IMR-90 (cell line): ENCODE results near the gene BCAT1. TPM values are rescaled to one million over a fixed set of nuclear protein-coding genes. Genes with fewer than 3 reads are reported as not detected.
A peak's percentile ranks its signal among the peaks of the same experiment; 100 is the strongest.

Source experiments
- ATAC-seq: fragments of 200-7000 bp; cut with Tn5 transposase; 2 replicates; pipeline ENCODE4 v1.9.1; 2020; ENCODE audit warnings: low read depth, mild to moderate bottlenecking, moderate library complexity
- BruUV-seq: library from RNA; stranded (reverse); fragments of 400-500 nt; replicated peaks from 2 replicates; lab custom pipeline; 2021; lab: Mats Ljungman, UMichigan
- CTCF ChIA-PET: fragments of 300-600 bp; formaldehyde crosslinking; extraction: SDS; loops from one replicate; lab custom pipeline; 2021; ENCODE audit warnings: antibody characterized with exemption; lab: Yijun Ruan, JAX
- POLR2A ChIA-PET: fragments of 300-600 bp; sonication (Branson Sonifier 250); formaldehyde crosslinking; loops from one replicate; lab custom pipeline; 2022; ENCODE audit warnings: antibody characterized with exemption; ENCODE audit not compliant: unreplicated experiment; lab: Charles Lee
- DNase-seq: peaks from one replicate; pipeline ENCODE4 v3.0.0; 2013
- H2AFZ ChIP-seq: replicated peaks from 2 replicates; pipeline ENCODE3; 2013; ENCODE audit warnings: low read length, mild to moderate bottlenecking; ENCODE audit not compliant: poor library complexity
- H2AK5ac ChIP-seq: 2 replicates; pipeline ENCODE4 v1.6.1; 2013; ENCODE audit warnings: low read depth, low read length, inconsistent platforms
- H2AK9ac ChIP-seq: replicated peaks from 2 replicates; pipeline ENCODE3; 2013; ENCODE audit warnings: mild to moderate bottlenecking, low read depth, low read length, moderate library complexity; ENCODE audit not compliant: poor library complexity
- H2BK120ac ChIP-seq: 2 replicates; pipeline ENCODE4 v1.6.1; 2013; ENCODE audit warnings: low read depth, low read length, inconsistent platforms
- H2BK15ac ChIP-seq: 3 replicates; pipeline ENCODE4 v1.6.1; 2013; ENCODE audit warnings: low read depth, low read length, inconsistent platforms
- H2BK20ac ChIP-seq: 2 replicates; pipeline ENCODE4 v1.6.1; 2013; ENCODE audit warnings: low read depth, mild to moderate bottlenecking, inconsistent platforms, low read length, moderate library complexity
- H2BK5ac ChIP-seq: 2 replicates; pipeline ENCODE4 v1.6.1; 2013; ENCODE audit warnings: mild to moderate bottlenecking, low read depth, low read length, inconsistent platforms; ENCODE audit not compliant: poor library complexity, severe bottlenecking
- H3K14ac ChIP-seq: replicated peaks from 2 replicates; pipeline ENCODE4 v1.6.1; 2013; ENCODE audit warnings: low read depth, low read length, inconsistent platforms
- H3K18ac ChIP-seq: 2 replicates; pipeline ENCODE4 v1.6.1; 2013; ENCODE audit warnings: low read depth, low read length, control low read depth
- H3K23ac ChIP-seq: 2 replicates; pipeline ENCODE4 v1.6.1; 2013; ENCODE audit warnings: low read depth, low read length, inconsistent platforms
- H3K27ac ChIP-seq: 2 replicates; pipeline ENCODE4 v1.5.1; 2013; ENCODE audit warnings: mild to moderate bottlenecking, control low read depth, low read length; ENCODE audit not compliant: insufficient read depth
- H3K27me3 ChIP-seq: 2 replicates; pipeline ENCODE4 v1.6.1; 2013; ENCODE audit warnings: low read length; ENCODE audit not compliant: control insufficient read depth, insufficient read depth
- H3K36me3 ChIP-seq: 2 replicates; pipeline ENCODE4 v1.6.1; 2013; ENCODE audit warnings: low read length, mixed read lengths; ENCODE audit not compliant: control insufficient read depth, insufficient read depth
- H3K4ac ChIP-seq: 2 replicates; pipeline ENCODE4 v1.6.1; 2013; ENCODE audit warnings: low read depth, low read length, inconsistent platforms
- H3K4me1 ChIP-seq: 2 replicates; pipeline ENCODE4 v1.6.1; 2013; ENCODE audit warnings: low read length, mixed read lengths; ENCODE audit not compliant: control insufficient read depth, insufficient read depth
- H3K4me2 ChIP-seq: 2 replicates; pipeline ENCODE4 v1.6.1; 2013; ENCODE audit warnings: low read depth, mild to moderate bottlenecking, control low read depth, low read length, moderate library complexity
- H3K4me3 ChIP-seq: 2 replicates; pipeline ENCODE4 v1.5.1; 2013; ENCODE audit warnings: low read depth, mild to moderate bottlenecking, control low read depth, low read length, moderate library complexity; ENCODE audit not compliant: insufficient read depth
- H3K56ac ChIP-seq: 2 replicates; pipeline ENCODE4 v1.6.1; 2013; ENCODE audit warnings: low read length, inconsistent platforms; ENCODE audit not compliant: insufficient read depth; ENCODE audit errors: extremely low read depth
- H3K79me1 ChIP-seq, 2 experiments: 2 replicates each; pipeline ENCODE4 v1.6.1; 2013; ENCODE audit warnings: low read length in 2 of 2, inconsistent platforms in 1 of 2, low read depth in 1 of 2
- H3K9ac ChIP-seq: 2 replicates; pipeline ENCODE4 v1.6.1; 2013; ENCODE audit warnings: low read depth, low read length, control low read depth
- H3K9me1 ChIP-seq: 2 replicates; pipeline ENCODE4 v1.6.1; 2013; ENCODE audit warnings: low read length, inconsistent platforms; ENCODE audit not compliant: insufficient read depth
- H3K9me3 ChIP-seq: 2 replicates; pipeline ENCODE4 v1.6.1; 2013; ENCODE audit warnings: low read length; ENCODE audit not compliant: control insufficient read depth, insufficient read depth
- H4K20me1 ChIP-seq: 2 replicates; pipeline ENCODE4 v1.6.1; 2013; ENCODE audit warnings: low read length, inconsistent platforms; ENCODE audit not compliant: insufficient read depth
- H4K5ac ChIP-seq: 2 replicates; pipeline ENCODE4 v1.6.1; 2013; ENCODE audit warnings: mild to moderate bottlenecking, low read depth, low read length, control low read depth
- H4K8ac ChIP-seq, 2 experiments: 2 replicates each; pipeline ENCODE4 v1.6.1; 2013; ENCODE audit warnings: low read depth in 2 of 2, low read length in 2 of 2, control low read depth in 1 of 2, inconsistent platforms in 1 of 2
- H4K91ac ChIP-seq: 2 replicates; pipeline ENCODE4 v1.6.1; 2013; ENCODE audit warnings: low read depth, low read length, inconsistent platforms; ENCODE audit not compliant: insufficient read depth
- CEBPB ChIP-seq: IDR thresholded peaks from 2 replicates; pipeline ENCODE4 v1.6.1; 2012; ENCODE audit warnings: low read depth, low read length, improper control_type of control experiment
- RAD21 ChIP-seq: IDR thresholded peaks from 2 replicates; pipeline ENCODE4 v1.6.1; 2012; ENCODE audit warnings: low read length, improper control_type of control experiment
- WGBS, 2 experiments: methylation state at CpG; one replicate each; pipeline versions ENCODE4 v1.1.5 to v1.1.7; 2013; ENCODE audit warnings: missing lambda C conversion rate in 2 of 2; ENCODE audit not compliant: insufficient read length in 1 of 2; ENCODE audit errors: extremely low coverage in 2 of 2; 5-methylcytosine and 5-hydroxymethylcytosine counted together
- dilution Hi-C: fragments of 300-500 bp; cut with HindIII; formaldehyde crosslinking; loops from one replicate; pipeline ENCODE4 v1.14.3; 2018; ENCODE audit warnings: low sequenced_read_pairs; ENCODE audit not compliant: unreplicated experiment
- in situ Hi-C: fragments of 300-500 bp; cut with MboI; formaldehyde crosslinking; loops from 3 replicates; pipeline ENCODE4 v1.14.3; 2019; ENCODE audit warnings: low sequenced_read_pairs, inconsistent platforms, mixed read lengths
- intact Hi-C: fragments of 100-400 bp; cut with micrococcal nuclease; formaldehyde crosslinking; loops from 2 replicates; pipeline ENCODE4 v1.10.0; 2022
- polyA plus RNA-seq, 3 experiments: library from polyadenylated mRNA; depleted of rRNA; stranded (reverse); fragments of >200 nt; gene quantifications; 2 replicates each; pipeline ENCODE4 v1.2.3, GENCODE V29; 2012; ENCODE audit warnings: low replicate concordance in 1 of 3
- total RNA-seq: library from RNA; depleted of rRNA; stranded (reverse); fragments of >200 nt; gene quantifications from 2 replicates; pipeline ENCODE4 v1.2.3, GENCODE V29; 2012

BCAT1 gene
- total and polyA plus RNA-seq, 2 of the 4 experiments (the other 2 are of a cell fraction) = 30.4 to 683 TPM

- TF ChIP-seq CEBPB (peak; percentile 56; the same call in 1 of the 2 replicates), RAD21 (no peak)
- Histone ChIP-seq H3K18ac (peak overlapping the region; percentile 64; the same call in 1 of the 2 replicates), H3K27ac (no peak overlapping the region), H4K20me1 (no peaks in the 10 kb centered on the region), H2AFZ (no peak overlapping the region), H3K4me2 (peak overlapping the region; percentile 25; the same call in 1 of the 2 replicates), H3K79me1 (no peaks in the 10 kb centered on the region), H3K9ac (no peak overlapping the region), H3K4me1 (no peaks in the 10 kb centered on the region), H3K23ac (no peak overlapping the region), H3K9me3 (peaks cover 4% of the 10 kb centered on the region; the same call in 1 of the 2 replicates), H3K27me3 (no peaks in the 10 kb centered on the region), H2BK15ac (0 out of 3 replicates have a peak overlapping the region, but pooled peaks have one; percentile 31), H2BK120ac (peak overlapping the region; percentile 77), H4K91ac (no peak overlapping the region), H3K56ac (no peak overlapping the region), H3K14ac (no peak overlapping the region; the same call in 1 of the 2 replicates), H3K4me3 (no peak overlapping the region), H2BK5ac (peak overlapping the region; percentile 56), H2AK9ac (no peak overlapping the region), H3K4ac (peak overlapping the region; percentile 43; the same call in 1 of the 2 replicates), H4K5ac (no peak overlapping the region), H3K9me1 (no peaks in the 10 kb centered on the region), H3K36me3 (no peaks in the 10 kb centered on the region), H2BK20ac (peak overlapping the region; percentile 43; the same call in 1 of the 2 replicates), H2AK5ac (no peak overlapping the region; the same call in 1 of the 2 replicates), H4K8ac (peak overlapping the region in 1 of 2 experiments; percentile 46; a peak in 1 of 4 replicates)
- dilution Hi-C loops (no loop called here), in situ Hi-C loops (no loop called here), intact Hi-C loops (loop anchor here (10.0 kb wide), 2 partner anchors 496 to 816 kb away; no protein-coding TSS in a partner anchor)
- no CpG with 5 or more reads among the region's 4 CpGs for WGBS, 2 experiments
- no TSS peak for BruUV-seq
- ATAC-seq (peak; percentile 88), DNase-seq (peak; percentile 65)
- POLR2A ChIA-PET = no interaction called here
- CTCF ChIA-PET = no interaction called here
These were observed 178.1 kb downstream of the BCAT1 start for GRCh38 chr12:24770821-24771220.
